Thymus (tissue), 11 donors: ENCODE measurements around the gene IQCK. TPM values are rescaled to one million over a fixed set of nuclear protein-coding genes. Genes with fewer than 3 reads are reported as not detected.

Source experiments
- DNase-seq, 9 donors: peaks; one replicate each; pipeline ENCODE4 v3.0.0-alpha.2; 2013; ENCODE audit warnings: low spot score in 9 of 9, low read depth in 6 of 9, missing footprints in 1 of 9
- H3K27ac ChIP-seq, 2 donors: one replicate each; pipeline ENCODE4 v1.5.1; 2013; ENCODE audit warnings: control low read depth in 1 of 2, low read depth in 1 of 2, low read length in 1 of 2, mild to moderate bottlenecking in 1 of 2, moderate library complexity in 1 of 2
- H3K27me3 ChIP-seq, 2 donors: one replicate each; pipeline ENCODE4 v1.5.1; 2013; ENCODE audit warnings: low read length in 1 of 2; ENCODE audit not compliant: control insufficient read depth in 2 of 2, insufficient read depth in 1 of 2
- H3K36me3 ChIP-seq, 2 donors: one replicate each; pipeline ENCODE4 v1.5.1; 2013; ENCODE audit warnings: low read length in 1 of 2, mild to moderate bottlenecking in 1 of 2, moderate library complexity in 1 of 2; ENCODE audit not compliant: control insufficient read depth in 2 of 2, insufficient read depth in 2 of 2
- H3K4me1 ChIP-seq, 2 donors: one replicate each; pipeline ENCODE4 v1.5.1; 2013; ENCODE audit warnings: low read length in 2 of 2; ENCODE audit not compliant: control insufficient read depth in 2 of 2, insufficient read depth in 2 of 2
- H3K4me3 ChIP-seq, 2 donors: one replicate each; pipeline ENCODE4 v1.5.1; 2013; ENCODE audit warnings: low read length in 2 of 2, control low read depth in 1 of 2, mild to moderate bottlenecking in 1 of 2
- H3K9me3 ChIP-seq, 2 donors: one replicate each; pipeline ENCODE4 v1.5.1; 2013; ENCODE audit warnings: low read length in 1 of 2, mild to moderate bottlenecking in 1 of 2; ENCODE audit not compliant: control insufficient read depth in 2 of 2, insufficient read depth in 1 of 2
- WGBS: extraction: QIAGEN DNeasy Blood & Tissue Kit; methylation state at CpG from one replicate; pipeline ENCODE4 v1.1.7; 2013; 5-methylcytosine and 5-hydroxymethylcytosine counted together
- polyA plus RNA-seq: library from polyadenylated mRNA; stranded (reverse); fragments of 200-250 nt; gene quantifications from one replicate; pipeline ENCODE4 v1.2.3, GENCODE V29; 2013
- total RNA-seq: library from RNA; stranded (reverse); fragments of 120-200 nt; gene quantifications from one replicate; pipeline ENCODE4 v1.2.4, GENCODE V29; 2013
- donor health status: healthy.

IQCK gene
- total and polyA plus RNA-seq, 2 donors: 3.7 to 10.2 TPM

DNA sequence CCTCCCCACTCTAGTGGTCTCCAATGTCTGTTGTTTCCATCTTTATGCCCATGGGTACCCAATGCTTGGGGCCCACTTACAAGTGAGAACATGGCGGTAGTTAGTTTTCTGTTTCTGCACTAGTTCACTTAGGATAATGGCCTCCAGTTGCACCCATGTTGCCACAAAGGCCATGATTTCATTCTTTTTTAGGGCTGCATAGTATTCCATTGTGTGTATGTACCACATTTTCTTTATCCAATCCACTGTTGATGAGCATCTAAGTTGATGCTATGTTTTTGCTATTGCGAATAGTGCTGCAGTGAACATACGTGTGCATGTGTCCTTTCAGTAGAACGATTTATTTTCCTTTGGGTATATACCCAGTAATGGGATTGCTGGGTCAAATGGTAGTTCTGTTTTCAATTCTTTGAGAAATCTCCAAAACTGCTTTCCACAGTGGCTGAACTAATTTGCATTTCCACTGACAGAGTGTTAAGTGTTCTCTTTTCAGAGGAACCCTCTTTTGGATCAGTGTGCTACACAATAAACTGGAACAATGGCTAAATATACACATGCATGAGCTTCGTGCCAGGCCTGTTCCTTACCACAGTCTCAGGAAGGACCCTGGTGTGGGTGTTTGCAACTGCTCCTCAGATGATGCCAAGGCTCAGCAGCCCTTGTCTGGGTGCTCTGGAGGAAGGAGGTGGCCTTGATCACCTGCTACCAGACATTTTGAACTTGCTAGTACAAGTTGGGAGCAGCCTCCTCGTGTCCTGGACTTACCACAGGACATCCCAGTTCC, 34.4 kb upstream of the IQCK start:
- Histone ChIP-seq H3K9me3 (peaks cover 0 to 2% of the 10 kb centered on the region in 2 donors), H3K27me3 (no peaks in the 10 kb centered on the region), H3K36me3 (peaks cover 9 to 25% of the 10 kb centered on the region in 2 donors), H3K4me3 (no peak overlapping the region), H3K4me1 (no peaks in the 10 kb centered on the region), H3K27ac (no peak overlapping the region)
- no peak for DNase-seq
- WGBS: 99% methylated on average over 6 of the region's 6 CpGs

DNA sequence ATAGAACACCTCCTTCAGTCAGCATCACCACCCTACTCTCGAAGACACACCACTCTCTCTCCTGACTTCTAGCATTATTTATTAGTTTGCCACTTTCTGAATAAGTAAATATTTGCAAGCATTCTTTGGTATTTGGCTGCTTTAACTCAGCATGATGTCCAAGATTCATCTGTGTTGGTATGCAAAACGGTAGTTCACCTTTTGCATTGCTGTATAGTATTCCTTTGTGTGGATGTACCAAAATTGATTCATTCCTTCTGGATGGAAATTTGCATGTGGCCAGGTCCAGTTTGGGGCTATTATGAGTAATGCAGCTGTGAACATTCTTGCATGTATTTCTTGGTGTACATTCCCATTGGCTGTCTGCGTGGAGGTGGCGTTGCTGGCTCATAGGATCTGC, 32.9 kb upstream of the IQCK start:
- Histone ChIP-seq H3K27me3 (no peaks in the 10 kb centered on the region), H3K4me3 (no peak overlapping the region), H3K9me3 (peaks cover 0 to 2% of the 10 kb centered on the region in 2 donors), H3K36me3 (peaks cover 9 to 25% of the 10 kb centered on the region in 2 donors), H3K4me1 (no peaks in the 10 kb centered on the region), H3K27ac (no peak overlapping the region)
- DNase-seq: no peak
- WGBS: 99% methylated on average over 4 of the region's 4 CpGs

DNA sequence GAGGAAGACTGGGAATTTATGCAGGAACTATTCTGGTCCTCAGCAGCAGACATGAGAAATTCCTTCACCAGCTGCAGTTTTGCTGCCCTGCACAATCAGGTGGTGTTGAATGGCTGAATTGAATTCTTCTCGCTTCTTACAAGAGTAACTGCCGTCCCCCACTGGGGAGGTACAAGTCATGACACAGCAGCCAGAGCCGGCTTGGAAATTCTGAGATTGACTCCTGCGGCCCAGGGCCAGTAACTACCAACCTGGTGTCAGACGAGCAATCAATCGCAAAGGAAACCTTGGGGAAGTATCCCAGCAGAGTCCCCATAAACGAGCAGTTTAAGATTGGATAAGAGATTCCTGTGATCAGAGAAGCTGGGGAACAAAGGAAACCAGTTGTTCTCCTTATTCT, 30.8 kb upstream of the IQCK start:
- Histone ChIP-seq H3K4me3 (no peak overlapping the region), H3K36me3 (peaks cover 9 to 36% of the 10 kb centered on the region in 2 donors), H3K27ac (no peak overlapping the region), H3K9me3 (peaks cover 0 to 2% of the 10 kb centered on the region in 2 donors), H3K4me1 (no peaks in the 10 kb centered on the region), H3K27me3 (no peaks in the 10 kb centered on the region)
- no peak for DNase-seq
- WGBS: 96% methylated on average over 7 of the region's 7 CpGs

DNA sequence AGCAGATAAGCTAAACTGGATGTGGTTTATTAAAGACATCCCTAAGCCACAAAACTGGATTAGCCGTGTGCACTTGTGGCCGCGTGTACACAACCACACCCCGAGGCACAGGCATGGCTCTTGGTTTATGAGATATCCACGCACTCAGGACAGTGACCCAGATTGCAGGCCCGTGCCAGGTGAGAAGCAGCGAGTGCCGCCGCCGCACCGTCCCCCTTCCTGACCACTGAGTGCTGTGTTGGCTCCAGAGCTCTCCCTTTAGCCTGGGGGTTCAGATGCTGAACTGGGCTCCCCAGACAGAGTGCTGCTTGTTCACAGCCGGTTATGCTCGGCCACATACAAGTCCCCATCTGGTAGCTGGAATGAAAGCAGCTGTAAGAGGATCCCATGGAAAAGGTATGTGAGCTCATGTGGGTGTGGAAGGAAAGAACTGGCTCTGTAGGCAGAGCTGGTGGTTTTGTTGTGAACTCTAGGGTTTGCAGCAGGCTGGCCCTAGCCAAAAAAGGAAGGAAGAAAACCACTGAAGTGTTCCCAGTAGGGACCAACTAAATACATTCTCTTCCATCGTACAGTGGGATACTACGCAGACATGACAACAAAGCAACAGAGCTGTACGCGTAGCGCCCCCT, 29.6 kb upstream of the IQCK start:
- Histone ChIP-seq H3K27me3 (no peaks in the 10 kb centered on the region), H3K9me3 (no peaks in the 10 kb centered on the region), H3K4me1 (no peaks in the 10 kb centered on the region), H3K4me3 (no peak overlapping the region), H3K27ac (no peak overlapping the region), H3K36me3 (peaks cover 4 to 27% of the 10 kb centered on the region in 2 donors)
- WGBS: 97% methylated on average over 18 of the region's 18 CpGs
- DNase-seq: no peak

DNA sequence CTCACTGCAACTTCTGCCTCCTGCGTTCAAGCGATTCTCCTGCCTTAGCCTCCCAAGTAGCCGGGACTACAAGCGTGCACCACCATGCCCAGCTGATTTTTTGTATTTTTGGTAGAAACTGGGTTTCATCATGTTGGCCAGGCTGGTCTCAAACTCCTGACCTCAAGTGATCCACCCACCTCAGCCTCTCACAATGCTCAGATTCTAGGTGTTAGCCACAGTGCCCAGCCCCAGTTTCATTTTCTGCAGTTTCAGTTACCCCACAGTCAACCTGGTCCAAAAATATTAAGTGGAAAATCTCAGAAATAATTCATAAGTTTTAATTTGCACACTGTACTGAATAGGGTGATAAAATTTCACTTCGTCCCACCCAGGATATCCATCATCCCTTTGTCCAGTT, 28.7 kb upstream of the IQCK start:
- Histone ChIP-seq H3K27ac (no peak overlapping the region), H3K27me3 (no peaks in the 10 kb centered on the region), H3K36me3 (peaks cover 0 to 20% of the 10 kb centered on the region in 2 donors), H3K4me3 (no peak overlapping the region), H3K9me3 (no peaks in the 10 kb centered on the region), H3K4me1 (no peaks in the 10 kb centered on the region)
- DNase-seq: no peak
- 97% methylated on average over 5 of the region's 5 CpGs for WGBS

DNA sequence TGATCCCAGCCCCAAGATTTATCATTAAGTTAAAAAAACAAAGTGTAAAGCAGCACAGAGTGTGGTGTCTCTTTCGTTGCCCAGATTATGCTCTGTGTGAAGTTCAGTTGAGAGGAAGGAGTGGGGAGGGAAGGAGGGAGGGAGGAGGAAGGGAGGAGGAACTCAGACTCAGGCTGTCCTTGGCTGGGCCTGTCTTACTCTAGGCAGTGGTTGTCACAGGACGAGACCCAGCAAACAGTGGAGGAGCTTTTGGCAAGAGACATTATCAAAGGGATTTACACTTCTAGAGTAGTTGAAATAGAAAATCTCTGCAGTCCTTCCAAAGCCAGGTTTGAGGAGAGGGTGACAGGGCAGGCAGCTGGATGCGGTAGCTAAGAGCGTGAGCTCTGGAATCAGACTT, 27.9 kb upstream of the IQCK start:
- Histone ChIP-seq H3K27me3 (no peaks in the 10 kb centered on the region), H3K4me3 (no peak overlapping the region), H3K36me3 (peaks cover 0 to 18% of the 10 kb centered on the region in 2 donors), H3K27ac (no peak overlapping the region), H3K4me1 (no peaks in the 10 kb centered on the region), H3K9me3 (no peaks in the 10 kb centered on the region)
- 91% methylated on average over 4 of the region's 4 CpGs for WGBS
- no peak for DNase-seq

DNA sequence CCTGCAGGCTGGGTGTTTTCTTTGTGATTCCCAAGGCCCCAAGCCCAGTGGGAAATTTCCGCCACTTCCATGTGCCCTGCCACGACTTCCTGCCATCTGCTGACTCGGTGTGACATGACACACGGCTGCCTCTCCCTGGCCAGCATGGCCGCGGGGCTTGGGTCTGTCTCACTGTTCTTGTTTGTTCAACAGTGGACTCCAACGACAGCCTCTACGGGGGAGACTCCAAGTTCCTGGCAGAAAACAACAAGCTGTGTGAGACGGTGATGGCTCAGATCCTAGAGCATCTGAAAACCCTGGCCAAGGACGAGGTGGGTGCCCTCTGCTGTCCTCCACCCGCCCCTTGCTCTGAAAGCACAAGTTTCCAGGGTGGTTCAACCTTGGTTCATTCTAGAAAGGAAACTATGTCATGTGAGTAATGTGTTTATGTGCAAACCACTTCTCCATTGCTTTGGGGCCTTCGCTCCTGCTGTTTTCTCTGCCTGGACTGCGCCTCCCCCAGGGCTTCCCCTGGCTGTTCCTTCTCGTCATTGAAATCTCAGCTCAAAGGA, 26.8 kb upstream of the IQCK start:
- H3K4me1 ChIP-seq: no peaks in the 10 kb centered on the region
- no peak overlapping the region for H3K4me3 ChIP-seq
- DNase-seq: no peak
- WGBS: 95% methylated on average over 14 of the region's 14 CpGs
- H3K27ac ChIP-seq: no peak overlapping the region
- no peaks in the 10 kb centered on the region for H3K27me3 ChIP-seq
- H3K36me3 ChIP-seq: peaks cover 0 to 18% of the 10 kb centered on the region in 2 donors
- no peaks in the 10 kb centered on the region for H3K9me3 ChIP-seq

DNA sequence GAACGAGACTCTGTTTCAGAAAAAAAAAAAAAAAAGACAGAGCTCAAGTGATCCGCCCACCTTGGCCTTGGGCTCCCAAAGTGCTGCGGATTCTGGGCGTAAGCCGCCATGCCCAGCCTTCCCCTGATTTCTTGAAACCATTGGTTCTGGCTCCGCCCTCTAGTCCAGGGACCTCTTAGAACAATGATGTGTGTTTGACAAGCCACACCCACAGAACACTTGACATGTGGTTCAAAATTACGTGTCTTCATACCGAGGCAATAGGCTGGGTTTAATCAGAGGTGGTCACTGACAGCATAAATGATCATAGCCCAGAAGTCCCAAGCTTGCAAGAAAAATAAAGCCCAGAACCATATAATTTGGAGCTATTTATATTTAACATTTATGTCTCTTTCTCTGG, 23.1 kb upstream of the IQCK start:
- H3K9me3 ChIP-seq: no peaks in the 10 kb centered on the region
- no peaks in the 10 kb centered on the region for H3K27me3 ChIP-seq
- WGBS: 97% methylated on average over 8 of the region's 8 CpGs
- no peak overlapping the region for H3K27ac ChIP-seq
- peaks cover 0 to 4% of the 10 kb centered on the region in 2 donors for H3K4me1 ChIP-seq
- no peak for DNase-seq
- H3K36me3 ChIP-seq: peaks cover 3 to 12% of the 10 kb centered on the region in 2 donors
- H3K4me3 ChIP-seq: no peak overlapping the region

DNA sequence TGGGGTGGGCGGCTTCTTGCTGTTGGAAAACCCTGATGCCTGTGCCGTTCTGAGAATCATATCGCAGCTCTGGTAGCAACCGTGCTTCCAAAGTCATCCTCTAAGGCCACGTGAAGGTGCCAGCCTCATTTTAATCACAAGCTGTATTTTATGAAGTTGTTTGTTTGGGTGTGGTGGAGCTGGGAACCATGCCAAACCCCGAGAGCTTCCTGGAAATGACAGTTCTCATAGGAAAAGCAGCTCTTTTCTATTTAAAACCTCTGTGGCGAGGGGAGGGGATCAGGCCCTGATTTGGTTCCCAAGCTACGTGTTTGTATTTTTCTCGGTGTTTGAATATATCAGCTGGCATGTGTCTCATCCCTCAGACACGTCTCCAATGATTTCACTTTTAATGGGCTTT, 21.7 kb upstream of the IQCK start:
- H3K27me3 ChIP-seq: no peaks in the 10 kb centered on the region
- H3K4me1 ChIP-seq: peaks cover 0 to 4% of the 10 kb centered on the region in 2 donors
- no peaks in the 10 kb centered on the region for H3K9me3 ChIP-seq
- H3K27ac ChIP-seq: no peak overlapping the region
- peaks cover 5 to 18% of the 10 kb centered on the region in 2 donors for H3K36me3 ChIP-seq
- no peak for DNase-seq
- H3K4me3 ChIP-seq: no peak overlapping the region
- 17% methylated on average over 10 of the region's 10 CpGs for WGBS
